SK-N-SH (cell line): ENCODE data around the gene ANKRD65.

Experiments used
- EZH2phosphoT487 ChIP-seq: fragments of 200-600 bp; sonication (generic); IDR thresholded peaks from 2 replicates; pipeline ENCODE4 v1.6.1; 2017; ENCODE audit warnings: low read depth, mixed run types, mild to moderate bottlenecking, antibody characterized with exemption, moderate library complexity, borderline replicate concordance
- TCF12 ChIP-seq: IDR thresholded peaks from 2 replicates; pipeline ENCODE4 v1.4.0; 2012
- TEAD4 ChIP-seq: IDR thresholded peaks from 2 replicates; pipeline ENCODE4 v1.4.0; 2012; ENCODE audit warnings: mild to moderate bottlenecking, borderline replicate concordance; ENCODE audit not compliant: insufficient read depth
- TF ChIP-seq, protein P1 (sequence below): IDR thresholded peaks from 2 replicates; pipeline ENCODE4 v1.4.0; 2012; ENCODE audit warnings: low read depth
- TF ChIP-seq, protein P2 (sequence below): fragments of 200-600 bp; sonication (generic); IDR thresholded peaks from 2 replicates; pipeline ENCODE4 v1.6.1; 2017; ENCODE audit warnings: antibody characterized with exemption, mild to moderate bottlenecking, moderate library complexity
- TF ChIP-seq, protein P3 (sequence below): fragments of 150-350 bp; IDR thresholded peaks from 2 replicates; pipeline ENCODE4 v1.6.1; 2017; ENCODE audit warnings: antibody characterized with exemption, low read length, low read depth, borderline replicate concordance
- TF ChIP-seq, protein P4 (sequence below): IDR thresholded peaks from 2 replicates; pipeline ENCODE4 v1.4.0; 2012; ENCODE audit warnings: low read depth, borderline replicate concordance

DNA sequence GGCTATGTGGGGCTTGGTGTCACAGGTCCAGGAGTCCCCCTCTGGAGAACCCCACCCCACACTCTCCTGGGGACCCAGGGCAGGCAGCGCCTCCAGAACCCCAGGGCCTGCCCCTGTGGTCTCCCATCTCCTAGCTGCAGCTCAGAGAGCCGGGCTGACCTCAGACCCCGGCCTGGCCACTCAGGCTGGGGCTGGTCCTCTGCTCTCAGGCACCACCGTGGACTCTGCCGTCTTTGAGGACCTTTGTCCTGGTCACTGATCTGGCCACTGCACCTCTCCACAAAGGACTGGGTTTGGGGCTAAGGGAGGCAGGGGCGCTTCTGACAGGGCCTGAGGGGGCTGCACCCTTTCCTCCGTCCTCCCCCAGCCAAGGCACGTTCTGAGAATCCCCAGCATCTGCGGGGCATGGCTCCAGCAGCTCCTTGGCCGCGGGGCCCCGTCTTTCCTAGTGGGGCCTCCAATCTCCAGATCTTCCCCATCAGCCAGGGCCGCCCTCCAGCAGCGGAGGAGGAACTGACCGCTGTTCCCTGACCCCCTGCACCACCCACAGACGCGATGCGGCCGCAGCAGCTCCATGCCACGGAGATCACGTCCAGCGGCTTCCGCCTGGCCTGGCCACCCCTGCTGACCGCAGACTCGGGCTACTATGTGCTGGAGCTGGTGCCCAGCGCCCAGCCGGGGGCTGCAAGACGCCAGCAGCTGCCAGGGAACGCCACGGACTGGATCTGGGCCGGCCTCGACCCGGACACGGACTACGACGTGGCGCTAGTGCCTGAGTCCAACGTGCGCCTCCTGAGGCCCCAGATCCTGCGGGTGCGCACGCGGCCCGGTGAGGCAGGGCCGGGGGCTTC, 17.7 kb upstream of the ANKRD65 start:
- TF ChIP-seq, protein P1, sequence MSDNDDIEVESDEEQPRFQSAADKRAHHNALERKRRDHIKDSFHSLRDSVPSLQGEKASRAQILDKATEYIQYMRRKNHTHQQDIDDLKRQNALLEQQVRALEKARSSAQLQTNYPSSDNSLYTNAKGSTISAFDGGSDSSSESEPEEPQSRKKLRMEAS: no peak
- TF ChIP-seq EZH2phosphoT487 (no peak), TCF12 (no peak), TEAD4 (no peak)
- TF ChIP-seq, protein P2, sequence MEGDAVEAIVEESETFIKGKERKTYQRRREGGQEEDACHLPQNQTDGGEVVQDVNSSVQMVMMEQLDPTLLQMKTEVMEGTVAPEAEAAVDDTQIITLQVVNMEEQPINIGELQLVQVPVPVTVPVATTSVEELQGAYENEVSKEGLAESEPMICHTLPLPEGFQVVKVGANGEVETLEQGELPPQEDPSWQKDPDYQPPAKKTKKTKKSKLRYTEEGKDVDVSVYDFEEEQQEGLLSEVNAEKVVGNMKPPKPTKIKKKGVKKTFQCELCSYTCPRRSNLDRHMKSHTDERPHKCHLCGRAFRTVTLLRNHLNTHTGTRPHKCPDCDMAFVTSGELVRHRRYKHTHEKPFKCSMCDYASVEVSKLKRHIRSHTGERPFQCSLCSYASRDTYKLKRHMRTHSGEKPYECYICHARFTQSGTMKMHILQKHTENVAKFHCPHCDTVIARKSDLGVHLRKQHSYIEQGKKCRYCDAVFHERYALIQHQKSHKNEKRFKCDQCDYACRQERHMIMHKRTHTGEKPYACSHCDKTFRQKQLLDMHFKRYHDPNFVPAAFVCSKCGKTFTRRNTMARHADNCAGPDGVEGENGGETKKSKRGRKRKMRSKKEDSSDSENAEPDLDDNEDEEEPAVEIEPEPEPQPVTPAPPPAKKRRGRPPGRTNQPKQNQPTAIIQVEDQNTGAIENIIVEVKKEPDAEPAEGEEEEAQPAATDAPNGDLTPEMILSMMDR: no peak
- TF ChIP-seq, protein P3, sequence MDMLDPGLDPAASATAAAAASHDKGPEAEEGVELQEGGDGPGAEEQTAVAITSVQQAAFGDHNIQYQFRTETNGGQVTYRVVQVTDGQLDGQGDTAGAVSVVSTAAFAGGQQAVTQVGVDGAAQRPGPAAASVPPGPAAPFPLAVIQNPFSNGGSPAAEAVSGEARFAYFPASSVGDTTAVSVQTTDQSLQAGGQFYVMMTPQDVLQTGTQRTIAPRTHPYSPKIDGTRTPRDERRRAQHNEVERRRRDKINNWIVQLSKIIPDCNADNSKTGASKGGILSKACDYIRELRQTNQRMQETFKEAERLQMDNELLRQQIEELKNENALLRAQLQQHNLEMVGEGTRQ: no peak
- TF ChIP-seq, protein P4, sequence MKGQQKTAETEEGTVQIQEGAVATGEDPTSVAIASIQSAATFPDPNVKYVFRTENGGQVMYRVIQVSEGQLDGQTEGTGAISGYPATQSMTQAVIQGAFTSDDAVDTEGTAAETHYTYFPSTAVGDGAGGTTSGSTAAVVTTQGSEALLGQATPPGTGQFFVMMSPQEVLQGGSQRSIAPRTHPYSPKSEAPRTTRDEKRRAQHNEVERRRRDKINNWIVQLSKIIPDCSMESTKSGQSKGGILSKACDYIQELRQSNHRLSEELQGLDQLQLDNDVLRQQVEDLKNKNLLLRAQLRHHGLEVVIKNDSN: no peak
